K562 (cell line): ENCODE measurements around the gene LSM4. TPM values are rescaled to one million over a fixed set of nuclear protein-coding genes. Genes with fewer than 3 reads are reported as not detected.

Source experiments
- ATAC-seq: fragments of 200-7000 bp; cut with Tn5 transposase; 3 replicates; pipeline ENCODE4 v1.9.1; 2020; ENCODE audit warnings: moderate library complexity
- BruUV-seq: library from RNA; stranded (reverse); fragments of 400-500 nt; replicated peaks from 2 replicates; lab custom pipeline; 2021; lab: Mats Ljungman, UMichigan
- CTCF ChIA-PET: fragments of 300-600 bp; formaldehyde crosslinking; extraction: SDS; loops from one replicate; lab custom pipeline; 2021; ENCODE audit warnings: low intra/inter-chr PET ratio; lab: Yijun Ruan, JAX
- POLR2A ChIA-PET: fragments of 300-600, 350-650 bp; sonication (Branson Sonifier 250); formaldehyde crosslinking; extraction: SDS; loops from one replicate; lab custom pipeline; 2021; ENCODE audit warnings: antibody characterized with exemption, inconsistent platforms; lab: Yijun Ruan, JAX
- DNase-seq, 4 experiments: peaks; one replicate each; pipeline versions ENCODE4 v3.0.0 to v3.0.0-alpha.2; 2011 to 2018; ENCODE audit warnings: low spot score in 3 of 4, mixed read lengths in 3 of 4; ENCODE audit errors: extremely low read depth in 1 of 4
- FAIRE-seq: peaks from 2 replicates; lab custom pipeline; 2011; peaks lifted over from hg19 to GRCh38; lab: Jason Lieb, UNC
- H2AFZ ChIP-seq: 2 replicates; pipeline ENCODE4 v1.6.0; 2011; ENCODE audit warnings: low read depth, low read length, control low read depth, inconsistent platforms
- H3K27ac ChIP-seq: fragments of 200-600 bp; 3 replicates; pipeline ENCODE4 v1.8.0; 2011; ENCODE audit warnings: low read depth, mild to moderate bottlenecking, control low read depth, inconsistent platforms, low read length, moderate library complexity, mixed read lengths; ENCODE audit errors: extremely low read depth
- H3K27me3 ChIP-seq, 2 experiments: fragments of 300-600 bp in 1 of 2; 2 replicates in 1 of 2; 3 replicates in 1 of 2; pipeline versions ENCODE4 v1.6.0 to v1.8.0; 2011; ENCODE audit warnings: inconsistent platforms in 2 of 2, low read length in 2 of 2, mild to moderate bottlenecking in 1 of 2, mixed read lengths in 1 of 2, moderate library complexity in 1 of 2; ENCODE audit not compliant: control insufficient read depth in 2 of 2, insufficient read depth in 2 of 2
- H3K36me3 ChIP-seq: fragments of 300-600 bp; 3 replicates; pipeline ENCODE4 v1.8.0; 2011; ENCODE audit warnings: mild to moderate bottlenecking, low read length, inconsistent platforms; ENCODE audit not compliant: control insufficient read depth, insufficient read depth
- H3K4me1 ChIP-seq, 2 experiments: fragments of 200-600 bp in 1 of 2; replicated peaks in 1 of 2; 2 replicates in 1 of 2; 3 replicates in 1 of 2; pipeline versions ENCODE4 v1.5.1 to v1.8.0; 2011; ENCODE audit warnings: inconsistent platforms in 2 of 2, low read length in 2 of 2, mild to moderate bottlenecking in 1 of 2, mixed read lengths in 1 of 2, moderate library complexity in 1 of 2; ENCODE audit not compliant: control insufficient read depth in 2 of 2, insufficient read depth in 2 of 2
- H3K4me2 ChIP-seq: 2 replicates; pipeline ENCODE4 v1.6.1; 2011; ENCODE audit warnings: low read length, control low read depth, inconsistent platforms, mixed read lengths; ENCODE audit not compliant: insufficient read depth
- H3K4me3 ChIP-seq: fragments of 200-600 bp; sonication (generic), shearing (Covaris generic); 2 replicates; pipeline ENCODE4 v1.5.1; 2016; ENCODE audit warnings: control low read depth, inconsistent platforms
- H3K79me2 ChIP-seq: fragments of 200-600 bp; 3 replicates; pipeline ENCODE4 v1.8.0; 2011; ENCODE audit warnings: low read length, inconsistent platforms; ENCODE audit not compliant: control insufficient read depth, insufficient read depth
- H3K9ac ChIP-seq, 2 experiments: 2 replicates each; pipeline versions ENCODE4 v1.6.0 to v1.6.1; 2011; ENCODE audit warnings: low read depth in 2 of 2, low read length in 2 of 2, control low read depth in 1 of 2, inconsistent platforms in 1 of 2, mild to moderate bottlenecking in 1 of 2, mixed read lengths in 1 of 2; ENCODE audit not compliant: insufficient read depth in 1 of 2
- H3K9me1 ChIP-seq: one replicate; pipeline ENCODE4 v1.6.0; 2011; ENCODE audit warnings: inconsistent platforms, mild to moderate bottlenecking, low read length, moderate library complexity; ENCODE audit not compliant: control insufficient read depth, insufficient read depth
- H3K9me3 ChIP-seq: replicated peaks from 2 replicates; pipeline ENCODE4 v1.5.1; 2011; ENCODE audit warnings: low read depth, low read length, inconsistent platforms; ENCODE audit not compliant: control insufficient read depth, insufficient read depth
- H4K20me1 ChIP-seq: replicated peaks from 2 replicates; pipeline ENCODE4 v1.6.1; 2011; ENCODE audit warnings: low read length, inconsistent platforms, mixed read lengths; ENCODE audit not compliant: control insufficient read depth, insufficient read depth
- C11orf30 ChIP-seq: fragments of 450-650 bp; IDR thresholded peaks from 2 replicates; pipeline ENCODE4 v1.6.1; 2016; ENCODE audit warnings: low read depth, mild to moderate bottlenecking
- CBX2 ChIP-seq: fragments of 200-600 bp; sonication (generic); IDR thresholded peaks from one replicate; pipeline ENCODE4 v1.6.1; 2012; ENCODE audit warnings: mild to moderate bottlenecking, low read length, inconsistent platforms; ENCODE audit not compliant: insufficient read depth, poor library complexity, severe bottlenecking
- ESRRA ChIP-seq: fragments of 450-650 bp; IDR thresholded peaks from 2 replicates; pipeline ENCODE4 v1.6.1; 2014; ENCODE audit warnings: low read depth, mild to moderate bottlenecking, moderate library complexity, borderline replicate concordance
- GTF3C2 ChIP-seq: IDR thresholded peaks from 3 replicates; pipeline ENCODE4 v1.6.1; 2011; ENCODE audit warnings: borderline replicate concordance, mild to moderate bottlenecking, moderate library complexity; ENCODE audit not compliant: insufficient read length; ENCODE audit errors: extremely low read depth
- HOMEZ ChIP-seq: fragments of 250-450 bp; sonication (Bioruptor Pico); IDR thresholded peaks from 2 replicates; pipeline ENCODE4 v1.4.0; 2020; ENCODE audit warnings: mild to moderate bottlenecking, moderate library complexity
- OTX1 ChIP-seq: fragments of 450-650 bp; formaldehyde crosslinking; IDR thresholded peaks from 2 replicates; pipeline ENCODE4 v1.4.0; 2022; ENCODE audit warnings: mild to moderate bottlenecking
- PHF8 ChIP-seq: fragments of 200-600 bp; sonication (generic); IDR thresholded peaks from 2 replicates; pipeline ENCODE4 v1.6.1; 2012; ENCODE audit warnings: mixed run types, mild to moderate bottlenecking, inconsistent platforms, low read length, moderate library complexity, borderline replicate concordance
- PML ChIP-seq: IDR thresholded peaks from 2 replicates; pipeline ENCODE4 v1.6.1; 2012; ENCODE audit warnings: low read length, inconsistent platforms
- SMARCE1 ChIP-seq: fragments of 450-650 bp; IDR thresholded peaks from 2 replicates; pipeline ENCODE4 v1.7.1; 2016; ENCODE audit warnings: mild to moderate bottlenecking
- THRB ChIP-seq: fragments of 450-650 bp; formaldehyde crosslinking; conservative IDR thresholded peaks from 2 replicates; pipeline ENCODE4 v1.4.0; 2022; ENCODE audit warnings: mild to moderate bottlenecking, missing genetic modification characterization
- TRIM28 ChIP-seq: fragments of 450-650 bp; IDR thresholded peaks from 2 replicates; pipeline ENCODE4 v1.6.1; 2017
- ZNF165 ChIP-seq: fragments of 250-450 bp; sonication (Bioruptor Pico); IDR thresholded peaks from 2 replicates; pipeline ENCODE4 v1.4.0; 2020; ENCODE audit warnings: borderline replicate concordance
- ZNF277 ChIP-seq: fragments of 250-450 bp; sonication (Bioruptor Pico); IDR thresholded peaks from 2 replicates; pipeline ENCODE4 v1.8.0; 2022; ENCODE audit warnings: inconsistent platforms, mild to moderate bottlenecking, moderate library complexity, borderline replicate concordance
- ZNF311 ChIP-seq: fragments of 250-450 bp; sonication (Bioruptor Pico); IDR thresholded peaks from 2 replicates; pipeline ENCODE4 v1.4.0; 2020; ENCODE audit warnings: mild to moderate bottlenecking, moderate library complexity
- WGBS: fragments of 100-300 bp; shearing (Covaris generic); methylation state at CpG from one replicate; pipeline ENCODE4 v1.1.6; 2016; ENCODE audit warnings: low coverage, mixed read lengths; ENCODE audit not compliant: insufficient coverage; ENCODE audit errors: missing lambda C conversion rate; 5-methylcytosine and 5-hydroxymethylcytosine counted together
- in situ Hi-C: fragments of 300-500 bp; cut with MboI; formaldehyde crosslinking; loops from 4 replicates; pipeline ENCODE4 v1.15.0; 2018; ENCODE audit warnings: inconsistent platforms, mixed read lengths
- intact Hi-C: fragments of 100-400 bp; cut with micrococcal nuclease; formaldehyde crosslinking; loops from 2 replicates; pipeline ENCODE4 v1.14.2; 2022
- polyA plus RNA-seq, 8 experiments: library from polyadenylated mRNA; depleted of rRNA in 4 of 8; stranded (reverse) in 5 of 8; unstranded in 3 of 8; fragments of >200 nt; fragmentation: Nextera tagmentation in 2 of 8; fragmentation: Illumina TruSeq in 1 of 8; extraction: Ambion mirVana in 2 of 8; extraction: Trizol in 1 of 8; gene quantifications; 2 replicates each; pipeline versions ENCODE4 v1.2.1 to v1.2.3, GENCODE V29; 2011 to 2014; ENCODE audit warnings: inconsistent platforms in 1 of 8, missing spikeins in 1 of 8
- total RNA-seq, 7 experiments: library from RNA; depleted of rRNA in 6 of 7; stranded (reverse); fragments of >200 nt in 6 of 7; fragmentation: Illumina TruSeq in 2 of 7; extraction: Trizol in 2 of 7; gene quantifications; 2 replicates each; pipeline versions ENCODE4 v1.2.1 to v1.2.3, GENCODE V29; 2011 to 2021; ENCODE audit warnings: low replicate concordance in 1 of 7

The LSM4 gene
- total and polyA plus RNA-seq, 9 of the 15 experiments (the other 6 are each of a cell fraction or from before 2014, with no cell fraction given), result 11.9 to 763 (median 202) TPM

GRCh38 chr19:18362934-18363542, 40.2 kb upstream of the LSM4 start:
- H3K27ac ChIP-seq, result peak overlapping the region; percentile 99; the same call in 2 of the 3 replicates
- ChIA-PET CTCF (no interaction called here), POLR2A (interaction anchor here (0.6 to 13.9 kb wide), 4 partner anchors 10 to 25 kb away, joined by 3 to 207 read pairs (median 4); partner anchors contain the start of gene GDF15)
- no peak overlapping the region for H3K4me3 ChIP-seq
- H2AFZ ChIP-seq, result no peak overlapping the region
- 87% methylated on average over 17 of the region's 17 CpGs for WGBS
- no peaks in the 10 kb centered on the region for H4K20me1 ChIP-seq
- no TSS peak for BruUV-seq
- peaks cover 77% of the 10 kb centered on the region; the same call in 2 of the 3 replicates for H3K36me3 ChIP-seq
- H3K9me3 ChIP-seq, result no peaks in the 10 kb centered on the region
- intact Hi-C loops (no loop called here), in situ Hi-C loops (no loop called here)
- H3K9me1 ChIP-seq, result no peaks in the 10 kb centered on the region
- peaks cover 41% of the 10 kb centered on the region in 2 experiments for H3K4me1 ChIP-seq
- peak overlapping the region; percentile 84 to 86 for H3K9ac ChIP-seq
- DNase-seq, result peak in 1 of 4 experiments; percentile 5
- peak; percentile 4; the same call in 1 of the 3 replicates for ATAC-seq
- H3K79me2 ChIP-seq, result peaks cover 10% of the 10 kb centered on the region; the same call in 2 of the 3 replicates
- FAIRE-seq, result no peak
- H3K4me2 ChIP-seq, result no peak overlapping the region
- H3K27me3 ChIP-seq, result no peaks in the 10 kb centered on the region
- no peak for TF ChIP-seq ZNF277 (CRISPR knock-in tag)
- TF ChIP-seq ZNF165, result no peak
- TF ChIP-seq OTX1 (CRISPR knock-in tag), result no peak
- no peak for TF ChIP-seq PML
- no peak for TF ChIP-seq C11orf30
- TF ChIP-seq GTF3C2, result no peak
- TF ChIP-seq ZNF311, result 0 out of 2 replicates have a peak, but pooled peaks have one; percentile 9
- no peak for TF ChIP-seq SMARCE1
- no peak for TF ChIP-seq TRIM28
- no peak for TF ChIP-seq ESRRA
- TF ChIP-seq HOMEZ (CRISPR knock-in tag), result no peak
- no peak for TF ChIP-seq CBX2
- TF ChIP-seq PHF8, result no peak
- no peak for TF ChIP-seq THRB (CRISPR knock-in tag)
